HL-60 (cell line): ENCODE data around the gene HPDL.

Source experiments
- DNase-seq, 2 experiments: peaks; one replicate each; pipeline ENCODE4 v3.0.0-alpha.2; 2010 to 2020; ENCODE audit warnings: low read depth in 1 of 2, low spot score in 1 of 2
- H3K27ac ChIP-seq: fragments of 250-450 bp; sonication (Bioruptor Pico); replicated peaks from 2 replicates; pipeline ENCODE4 v1.5.1; 2020; ENCODE audit warnings: mild to moderate bottlenecking, moderate library complexity
- H3K27me3 ChIP-seq: fragments of 250-450 bp; sonication (Bioruptor Pico); 2 replicates; pipeline ENCODE4 v1.5.1; 2021; ENCODE audit warnings: mild to moderate bottlenecking, moderate library complexity; ENCODE audit not compliant: insufficient read depth, poor library complexity, severe bottlenecking
- H3K4me3 ChIP-seq: replicated peaks from 2 replicates; pipeline ENCODE4 v1.5.1; 2011; ENCODE audit warnings: mild to moderate bottlenecking, control low read depth, low read length; ENCODE audit not compliant: insufficient read depth
- GABPA ChIP-seq: IDR thresholded peaks from 2 replicates; pipeline ENCODE4 v1.6.1; 2012; ENCODE audit warnings: low read depth
- POLR2AphosphoS5 ChIP-seq: IDR thresholded peaks from 2 replicates; pipeline ENCODE4 v1.6.1; 2012; ENCODE audit warnings: low read depth
- SPI1 ChIP-seq: IDR thresholded peaks from 2 replicates; pipeline ENCODE4 v1.6.1; 2012; ENCODE audit warnings: low read depth, mild to moderate bottlenecking, borderline replicate concordance
- TF ChIP-seq, protein P1 (sequence below): IDR thresholded peaks from 2 replicates; pipeline ENCODE4 v1.6.1; 2012; ENCODE audit warnings: low read depth; ENCODE audit not compliant: insufficient replicate concordance
- TF ChIP-seq, protein P2 (sequence below): IDR thresholded peaks from one replicate; pipeline ENCODE4 v1.5.1; 2011; ENCODE audit warnings: low read length, control low read depth, inconsistent platforms; ENCODE audit not compliant: insufficient read depth

The HPDL gene

DNA sequence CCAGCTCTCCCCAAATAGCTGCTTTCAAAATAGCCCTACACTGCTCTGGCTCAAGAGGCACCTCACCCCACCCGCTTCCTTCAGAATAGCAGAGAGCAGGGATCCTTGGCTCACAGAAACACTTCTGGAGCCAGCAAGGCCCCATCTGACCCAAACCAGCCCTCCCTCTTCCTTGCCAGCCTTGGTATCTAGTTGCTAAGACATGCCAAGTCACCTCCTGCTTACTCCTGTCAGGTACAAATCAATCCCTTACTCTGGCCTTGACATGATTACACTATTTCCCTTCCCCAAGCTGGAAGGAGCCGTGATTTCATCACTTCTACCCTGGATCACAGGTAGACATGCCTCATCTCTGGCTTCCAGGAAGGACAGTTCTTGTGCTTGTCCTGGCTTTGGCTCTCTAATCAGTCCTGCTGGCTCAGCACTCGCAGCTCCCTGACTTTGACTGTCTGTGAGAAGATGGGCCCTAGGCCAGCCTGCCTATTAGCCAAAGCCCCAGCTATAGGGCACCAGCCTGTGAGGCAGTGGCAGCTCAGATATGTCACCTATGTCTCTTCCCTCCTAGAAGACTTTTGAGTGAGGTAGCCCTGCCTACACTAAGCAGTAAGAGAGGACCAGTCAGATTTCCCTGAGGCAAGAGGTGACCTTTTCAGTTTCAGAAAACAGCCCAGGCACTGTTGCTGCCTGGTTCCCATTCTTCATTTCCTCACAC, 22.4 kb downstream of the HPDL start:
- Histone ChIP-seq H3K27me3 (no peaks in the 10 kb centered on the region), H3K27ac (no peak overlapping the region), H3K4me3 (no peak overlapping the region)
- TF ChIP-seq POLR2AphosphoS5 (no peak), GABPA (no peak), SPI1 (no peak)
- TF ChIP-seq, protein P1, sequence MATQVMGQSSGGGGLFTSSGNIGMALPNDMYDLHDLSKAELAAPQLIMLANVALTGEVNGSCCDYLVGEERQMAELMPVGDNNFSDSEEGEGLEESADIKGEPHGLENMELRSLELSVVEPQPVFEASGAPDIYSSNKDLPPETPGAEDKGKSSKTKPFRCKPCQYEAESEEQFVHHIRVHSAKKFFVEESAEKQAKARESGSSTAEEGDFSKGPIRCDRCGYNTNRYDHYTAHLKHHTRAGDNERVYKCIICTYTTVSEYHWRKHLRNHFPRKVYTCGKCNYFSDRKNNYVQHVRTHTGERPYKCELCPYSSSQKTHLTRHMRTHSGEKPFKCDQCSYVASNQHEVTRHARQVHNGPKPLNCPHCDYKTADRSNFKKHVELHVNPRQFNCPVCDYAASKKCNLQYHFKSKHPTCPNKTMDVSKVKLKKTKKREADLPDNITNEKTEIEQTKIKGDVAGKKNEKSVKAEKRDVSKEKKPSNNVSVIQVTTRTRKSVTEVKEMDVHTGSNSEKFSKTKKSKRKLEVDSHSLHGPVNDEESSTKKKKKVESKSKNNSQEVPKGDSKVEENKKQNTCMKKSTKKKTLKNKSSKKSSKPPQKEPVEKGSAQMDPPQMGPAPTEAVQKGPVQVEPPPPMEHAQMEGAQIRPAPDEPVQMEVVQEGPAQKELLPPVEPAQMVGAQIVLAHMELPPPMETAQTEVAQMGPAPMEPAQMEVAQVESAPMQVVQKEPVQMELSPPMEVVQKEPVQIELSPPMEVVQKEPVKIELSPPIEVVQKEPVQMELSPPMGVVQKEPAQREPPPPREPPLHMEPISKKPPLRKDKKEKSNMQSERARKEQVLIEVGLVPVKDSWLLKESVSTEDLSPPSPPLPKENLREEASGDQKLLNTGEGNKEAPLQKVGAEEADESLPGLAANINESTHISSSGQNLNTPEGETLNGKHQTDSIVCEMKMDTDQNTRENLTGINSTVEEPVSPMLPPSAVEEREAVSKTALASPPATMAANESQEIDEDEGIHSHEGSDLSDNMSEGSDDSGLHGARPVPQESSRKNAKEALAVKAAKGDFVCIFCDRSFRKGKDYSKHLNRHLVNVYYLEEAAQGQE = no peak
- TF ChIP-seq, protein P2, sequence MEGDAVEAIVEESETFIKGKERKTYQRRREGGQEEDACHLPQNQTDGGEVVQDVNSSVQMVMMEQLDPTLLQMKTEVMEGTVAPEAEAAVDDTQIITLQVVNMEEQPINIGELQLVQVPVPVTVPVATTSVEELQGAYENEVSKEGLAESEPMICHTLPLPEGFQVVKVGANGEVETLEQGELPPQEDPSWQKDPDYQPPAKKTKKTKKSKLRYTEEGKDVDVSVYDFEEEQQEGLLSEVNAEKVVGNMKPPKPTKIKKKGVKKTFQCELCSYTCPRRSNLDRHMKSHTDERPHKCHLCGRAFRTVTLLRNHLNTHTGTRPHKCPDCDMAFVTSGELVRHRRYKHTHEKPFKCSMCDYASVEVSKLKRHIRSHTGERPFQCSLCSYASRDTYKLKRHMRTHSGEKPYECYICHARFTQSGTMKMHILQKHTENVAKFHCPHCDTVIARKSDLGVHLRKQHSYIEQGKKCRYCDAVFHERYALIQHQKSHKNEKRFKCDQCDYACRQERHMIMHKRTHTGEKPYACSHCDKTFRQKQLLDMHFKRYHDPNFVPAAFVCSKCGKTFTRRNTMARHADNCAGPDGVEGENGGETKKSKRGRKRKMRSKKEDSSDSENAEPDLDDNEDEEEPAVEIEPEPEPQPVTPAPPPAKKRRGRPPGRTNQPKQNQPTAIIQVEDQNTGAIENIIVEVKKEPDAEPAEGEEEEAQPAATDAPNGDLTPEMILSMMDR = no peak
- DNase-seq = no peak

DNA sequence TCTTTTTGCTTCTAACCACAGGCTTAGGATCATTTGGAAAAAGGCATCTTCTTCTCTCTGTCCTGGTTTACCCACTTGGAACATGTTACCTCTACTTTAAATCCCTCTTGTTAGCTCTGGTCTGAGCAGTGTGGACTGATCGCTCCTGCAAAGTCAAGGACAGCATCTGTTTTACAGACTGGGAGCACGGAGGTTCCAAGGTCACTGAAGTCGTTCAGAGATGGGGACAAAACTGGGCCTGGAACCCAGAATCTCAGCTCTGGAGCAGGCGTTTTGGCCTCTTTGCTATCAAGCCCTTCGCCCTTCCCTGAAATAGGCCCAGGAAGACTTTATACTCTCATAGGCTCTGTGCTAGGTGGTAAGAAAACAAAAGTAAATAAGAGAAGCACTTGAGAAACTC, 24.8 kb downstream of the HPDL start:
- Histone ChIP-seq H3K4me3 (no peak overlapping the region), H3K27me3 (no peaks in the 10 kb centered on the region), H3K27ac (no peak overlapping the region)
- no peak for TF ChIP-seq SPI1
- no peak for TF ChIP-seq POLR2AphosphoS5
- no peak for TF ChIP-seq GABPA
- TF ChIP-seq, protein P1 = no peak
- TF ChIP-seq, protein P2 = no peak
- no peak for DNase-seq

- H3K4me3 ChIP-seq = no peak overlapping the region
- peak in 1 of 2 experiments; percentile 20 for DNase-seq
- H3K27me3 ChIP-seq = no peaks in the 10 kb centered on the region
- TF ChIP-seq SPI1 (peak; percentile 71), POLR2AphosphoS5 (no peak)
- H3K27ac ChIP-seq = no peak overlapping the region
Measured at GRCh38 chr1:45353685-45354084, 27.0 kb downstream of the HPDL start.

GRCh38 chr1:45354838-45355237, 28.1 kb downstream of the HPDL start:
- TF ChIP-seq SPI1 (no peak), GABPA (no peak), POLR2AphosphoS5 (no peak)
- TF ChIP-seq, protein P2 = no peak
- TF ChIP-seq, protein P1 = no peak
- Histone ChIP-seq H3K27me3 (no peaks in the 10 kb centered on the region), H3K27ac (no peak overlapping the region), H3K4me3 (no peak overlapping the region)
- no peak for DNase-seq
